Measurements from ENCODE around the gene TNN. TPM values are rescaled to one million over a fixed set of nuclear protein-coding genes. Genes with fewer than 3 reads are reported as not detected.

The TNN gene
- total and polyA plus RNA-seq, 11 donors: 0.03 to 0.59 (median 0.12) TPM; not detected in 3

GRCh38 chr1:175191659-175192058, 124.0 kb downstream of the TNN start:
- H3K4me1 ChIP-seq: peaks cover 0 to 62% (median 38%) of the 10 kb centered on the region in 12 donors
- TF ChIP-seq CTCF (IDR thresholded peaks at IDR 0.05) (no peak), POLR2A (IDR thresholded peaks at IDR 0.05) (no peak)
- WGBS, 4 donors: 8 to 10% (median 9%) methylated on average over 7 of the region's 7 CpGs

GRCh38 chr1:175192111-175192629, 124.5 kb downstream of the TNN start:
- peaks cover 0 to 57% (median 34%) of the 10 kb centered on the region in 12 donors for H3K4me1 ChIP-seq
- peak overlapping the region; percentile 57 to 93 (median 74) for H3K4me3 ChIP-seq
- DNase-seq (peak; percentile 66 to 78 (median 72)), ATAC-seq (peak in 2 of 4 donors; percentile 22 to 31)
- intact Hi-C loops (cut with DNase I): loop anchor here in 4 of 10 donors (5.0 kb wide), 3 partner anchors 35 to 80 kb away; no protein-coding TSS in a partner anchor
- H3K27ac ChIP-seq: peak overlapping the region; percentile 84 to 95 (median 90)
- H3K27me3 ChIP-seq: no peaks in the 10 kb centered on the region
- H3K36me3 ChIP-seq: peaks cover 0 to 3% (median 0%) of the 10 kb centered on the region in 9 donors
- TF ChIP-seq CTCF (IDR thresholded peaks at IDR 0.05): no peak
- no peak for TF ChIP-seq POLR2A (IDR thresholded peaks at IDR 0.05)
- 0 to 1% (median 1%) methylated on average over 15 to 17 of the region's 17 CpGs for WGBS, 4 donors
- no peaks in the 10 kb centered on the region for H3K9me3 ChIP-seq

More at GRCh38 chr1:175191659-175192058, 124.0 kb downstream of the TNN start:
- DNase-seq (no peak), ATAC-seq (peak in 1 of 4 donors; percentile 38)
- H3K27ac ChIP-seq: peak overlapping the region; percentile 84 to 95 (median 90)
- peaks cover 0 to 3% (median 0%) of the 10 kb centered on the region in 9 donors for H3K36me3 ChIP-seq
- no peaks in the 10 kb centered on the region for H3K27me3 ChIP-seq
- intact Hi-C loops (cut with DNase I): loop anchor here in 4 of 10 donors (5.0 kb wide), 3 partner anchors 34 to 81 kb away; no protein-coding TSS in a partner anchor
- no peaks in the 10 kb centered on the region for H3K9me3 ChIP-seq
- H3K4me3 ChIP-seq: peak overlapping the region; percentile 57 to 93 (median 74)

GRCh38 chr1:175192630-175193526, 125.2 kb downstream of the TNN start, which contains the start of gene KIAA0040:
KIAA0040 (minus strand) TSS chr1:175192776; CDS start chr1:175161013, 31,763 bp downstream.
- peaks cover 0 to 3% (median 0%) of the 10 kb centered on the region in 9 donors for H3K36me3 ChIP-seq
- H3K9me3 ChIP-seq: no peaks in the 10 kb centered on the region
- peak in 5 of 12 donors; percentile 19 to 40 (median 30) for TF ChIP-seq CTCF (IDR thresholded peaks at IDR 0.05)
- TF ChIP-seq POLR2A (IDR thresholded peaks at IDR 0.05): peak in 1 of 2 donors; percentile 28
- no peaks in the 10 kb centered on the region for H3K27me3 ChIP-seq
- peak within 1 kb of the TSS; percentile 84 to 95 (median 90) for H3K27ac ChIP-seq
- intact Hi-C loops (cut with DNase I): loop anchor here in 4 of 10 donors (5.0 kb wide), 3 partner anchors 36 to 79 kb away; no protein-coding TSS in a partner anchor
- ATAC-seq (peak; percentile 83 to 90 (median 86)), DNase-seq (peak; percentile 79 to 90 (median 86))
- H3K4me3 ChIP-seq: peak within 1 kb of the TSS; percentile 57 to 93 (median 74)
- WGBS, 4 donors: 2 to 5% (median 3%) methylated on average over 31 to 62 of the region's 62 CpGs
- peaks cover 0 to 53% (median 31%) of the 10 kb centered on the region in 12 donors for H3K4me1 ChIP-seq

All from heart left ventricle (tissue), 16 donors.